A549 (cell line): Measurements from ENCODE around the gene SLC9A2. TPM values are rescaled to one million over a fixed set of nuclear protein-coding genes. Genes with fewer than 3 reads are reported as not detected.
A peak's percentile ranks its signal among the peaks of the same experiment; 100 is the strongest.

ENCODE experiments used
- ATAC-seq, 2 experiments: fragments of 200-7000 bp in 1 of 2; fragments of >200 bp in 1 of 2; cut with Nextera tagmentation in 1 of 2; cut with Tn5 transposase in 1 of 2; 3 replicates each; pipeline versions ENCODE4 v1.8.0 to v1.9.1; 2018 to 2020; ENCODE audit warnings: mild to moderate bottlenecking in 1 of 2, moderate library complexity in 1 of 2
- CTCF ChIA-PET: fragments of 300-600 bp; sonication (Branson Sonifier 250); formaldehyde crosslinking; extraction: SDS; loops from one replicate; lab custom pipeline; 2021; ENCODE audit warnings: antibody characterized with exemption, inconsistent platforms; lab: Yijun Ruan, JAX
- POLR2A ChIA-PET: fragments of 350-600 bp; formaldehyde crosslinking; extraction: SDS; loops from one replicate; lab custom pipeline; 2021; ENCODE audit warnings: antibody characterized with exemption, inconsistent platforms; lab: Yijun Ruan, JAX
- DNase-seq, 2 experiments: peaks; one replicate each; pipeline versions ENCODE4 v3.0.0 to v3.0.0-alpha.2; 2011 to 2016; ENCODE audit warnings: low read depth in 1 of 2, low spot score in 1 of 2
- FAIRE-seq: peaks from 2 replicates; lab custom pipeline; 2011; peaks lifted over from hg19 to GRCh38; lab: Jason Lieb, UNC
- H3K27ac ChIP-seq, 2 experiments: fragments of >200 bp; sonication (Bioruptor Twin); formaldehyde crosslinking; 3 replicates each; pipeline ENCODE4 v1.5.1; 2016 to 2017
- H3K4me1 ChIP-seq: fragments of >200 bp; sonication (Bioruptor Twin); formaldehyde crosslinking; 3 replicates; pipeline ENCODE4 v1.6.1; 2016
- H3K4me2 ChIP-seq: fragments of >200 bp; sonication (Bioruptor Twin); formaldehyde crosslinking; 3 replicates; pipeline ENCODE4 v1.6.1; 2016
- H3K4me3 ChIP-seq: fragments of >200 bp; sonication (Bioruptor Twin); formaldehyde crosslinking; 3 replicates; pipeline ENCODE4 v1.5.1; 2016
- H3K9me3 ChIP-seq: fragments of >200 bp; sonication (Bioruptor Twin); formaldehyde crosslinking; 3 replicates; pipeline ENCODE4 v1.6.1; 2016
- CHD4 ChIP-seq: fragments of 200-600 bp; sonication (generic); IDR thresholded peaks from 2 replicates; pipeline ENCODE4 v1.6.1; 2016; ENCODE audit warnings: antibody characterized with exemption, mild to moderate bottlenecking, borderline replicate concordance
- ESRRA ChIP-seq: fragments of 150-350 bp; IDR thresholded peaks from 2 replicates; pipeline ENCODE4 v1.6.1; 2014; ENCODE audit warnings: mild to moderate bottlenecking, low read length, borderline replicate concordance
- FOSB ChIP-seq: fragments of 250-450 bp; sonication (Bioruptor Pico); IDR thresholded peaks from 2 replicates; pipeline ENCODE4 v1.5.0; 2020; ENCODE audit warnings: mild to moderate bottlenecking, moderate library complexity
- FOXS1 ChIP-seq: fragments of 250-450 bp; sonication (Bioruptor Pico); IDR thresholded peaks from 2 replicates; pipeline ENCODE4 v1.5.0; 2020; ENCODE audit warnings: mild to moderate bottlenecking, moderate library complexity
- GATA3 ChIP-seq: IDR thresholded peaks from 2 replicates; pipeline ENCODE4 v1.6.1; 2012; ENCODE audit warnings: borderline replicate concordance
- HEYL ChIP-seq: fragments of 250-450 bp; sonication (Bioruptor Pico); IDR thresholded peaks from 2 replicates; pipeline ENCODE4 v1.8.0; 2021; ENCODE audit warnings: mild to moderate bottlenecking, moderate library complexity
- HOXA7 ChIP-seq: fragments of 250-450 bp; sonication (Bioruptor Pico); IDR thresholded peaks from 2 replicates; pipeline ENCODE4 v1.5.0; 2020; ENCODE audit warnings: mild to moderate bottlenecking, moderate library complexity
- HOXB13 ChIP-seq: fragments of 250-450 bp; sonication (Bioruptor Pico); IDR thresholded peaks from 2 replicates; pipeline ENCODE4 v1.5.0; 2020; ENCODE audit warnings: low read depth, mild to moderate bottlenecking, moderate library complexity
- JUN ChIP-seq, 2 experiments: fragments of >200 bp; sonication (Bioruptor Twin); formaldehyde crosslinking; IDR thresholded peaks; 2 replicates in 1 of 2; 3 replicates in 1 of 2; pipeline ENCODE4 v1.6.1; 2016 to 2017
- MAFK ChIP-seq: fragments of 450-650 bp; IDR thresholded peaks from 2 replicates; pipeline ENCODE4 v1.6.1; 2014; ENCODE audit not compliant: partially characterized antibody
- MAZ ChIP-seq: fragments of 150-350 bp; IDR thresholded peaks from 2 replicates; pipeline ENCODE4 v1.6.1; 2014; ENCODE audit warnings: antibody characterized with exemption, low read depth, low read length, borderline replicate concordance
- PHF8 ChIP-seq: fragments of 200-600 bp; sonication (generic); IDR thresholded peaks from 2 replicates; pipeline ENCODE4 v1.6.1; 2016; ENCODE audit warnings: low read depth, mild to moderate bottlenecking, antibody characterized with exemption, moderate library complexity, borderline replicate concordance
- POLR2A ChIP-seq: IDR thresholded peaks from 2 replicates; pipeline ENCODE4 v1.6.1; 2012; ENCODE audit warnings: mild to moderate bottlenecking, low read length
- RAD21 ChIP-seq, 2 experiments: fragments of >200 bp in 1 of 2; sonication (Bioruptor Twin) in 1 of 2; formaldehyde crosslinking in 1 of 2; IDR thresholded peaks in 1 of 2; conservative IDR thresholded peaks in 1 of 2; 2 replicates in 1 of 2; 3 replicates in 1 of 2; pipeline ENCODE4 v1.6.1; 2012 to 2018; ENCODE audit warnings: inconsistent platforms in 1 of 2
- TP53 ChIP-seq: fragments of 250-450 bp; sonication (Bioruptor Pico); IDR thresholded peaks from 2 replicates; pipeline ENCODE4 v1.5.0; 2021; ENCODE audit warnings: mild to moderate bottlenecking, moderate library complexity
- WGBS: methylation state at CpG from one replicate; pipeline ENCODE4 v1.1.6; 2017; ENCODE audit errors: missing lambda C conversion rate; 5-methylcytosine and 5-hydroxymethylcytosine counted together
- polyA plus RNA-seq, 4 experiments: library from polyadenylated mRNA; depleted of rRNA in 3 of 4; stranded (reverse); fragments of >200 nt; fragmentation: RNase III in 1 of 4; extraction: RNeasy Plus Mini Kit Qiagen cat#74134 plus additional on column Dnase treatment in 1 of 4; gene quantifications; 2 replicates in 3 of 4; 3 replicates in 1 of 4; pipeline ENCODE4 v1.2.3, GENCODE V29; 2011 to 2017
- TF ChIP-seq, protein P1 (sequence below): fragments of >200 bp; sonication (Bioruptor Twin); formaldehyde crosslinking; IDR thresholded peaks from 3 replicates; pipeline ENCODE4 v1.5.1; 2016

Gene SLC9A2
- polyA plus RNA-seq, 2 of the 4 experiments (the other 2 are of a cell fraction), result 3.0 to 4.1 TPM

DNA sequence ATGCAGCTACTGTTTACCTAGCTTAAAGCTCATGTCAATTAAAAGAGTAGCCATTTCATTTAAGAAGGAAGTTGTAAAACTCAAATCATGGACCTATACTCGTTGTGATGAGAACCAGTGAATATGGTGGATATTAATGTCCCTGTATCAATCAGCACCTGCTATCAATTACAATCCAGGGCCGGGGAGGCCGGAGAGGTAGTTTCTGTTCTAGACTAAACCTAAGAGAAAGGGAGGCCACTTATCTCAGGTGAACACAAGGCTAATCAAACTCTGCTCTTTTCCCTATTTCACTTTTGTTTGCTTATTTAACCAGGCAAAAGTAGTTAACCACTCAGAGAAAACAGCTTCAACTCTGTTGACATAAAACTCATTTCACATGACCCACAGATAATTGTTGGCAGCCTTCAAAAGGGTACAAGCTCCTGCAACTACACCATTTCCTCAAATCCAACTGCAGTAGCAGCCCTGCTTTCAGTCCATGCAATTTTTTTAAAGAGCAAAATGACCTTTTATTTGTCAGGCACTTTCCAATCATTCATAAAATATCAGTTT lies 27.8 kb upstream of the SLC9A2 start:
- no peaks in the 10 kb centered on the region for H3K9me3 ChIP-seq
- POLR2A ChIA-PET, result no interaction called here
- ATAC-seq (no peak), DNase-seq (no peak), FAIRE-seq (no peak)
- no peak overlapping the region for H3K4me3 ChIP-seq
- H3K27ac ChIP-seq, result no peak overlapping the region
- WGBS, result 43% methylated on average over 3 of the region's 3 CpGs
- TF ChIP-seq TP53 (CRISPR knock-in tag) (no peak), FOSB (no peak), RAD21 (conservative IDR thresholded peaks at IDR 0.05 in 1 of 2, IDR thresholded peaks at IDR 0.05 in 1 of 2) (no peak), FOXS1 (CRISPR knock-in tag) (no peak)
- H3K4me1 ChIP-seq, result no peaks in the 10 kb centered on the region
- no peak overlapping the region for H3K4me2 ChIP-seq
- CTCF ChIA-PET, result interaction anchor here (0.6 to 2.6 kb wide), 6 partner anchors 12 to 163 kb away, joined by 3 to 13 read pairs (median 3); partner anchors contain the start of gene SLC9A4

DNA sequence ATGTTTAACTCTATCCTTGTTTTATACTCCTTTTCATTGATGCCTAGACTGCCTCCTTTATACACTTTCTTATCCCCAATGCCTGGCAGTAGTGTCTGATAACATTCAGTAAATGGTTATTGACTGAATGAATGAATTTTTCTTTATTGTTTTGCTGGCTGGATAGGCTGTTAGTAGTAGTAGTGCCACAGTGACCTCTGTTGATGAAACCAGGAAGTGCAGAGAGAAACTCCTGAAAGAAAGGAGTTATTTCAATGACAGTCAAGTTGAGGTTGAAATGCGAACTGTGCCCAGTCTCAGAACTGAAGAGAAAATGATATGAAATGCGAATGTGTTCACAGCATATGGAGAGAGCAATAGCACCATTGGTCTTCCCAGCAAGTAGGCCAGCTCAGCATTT lies 26.8 kb upstream of the SLC9A2 start:
- H3K4me3 ChIP-seq, result no peak overlapping the region
- 74% methylated on average over 2 of the region's 2 CpGs for WGBS
- POLR2A ChIA-PET, result no interaction called here
- H3K4me2 ChIP-seq, result no peak overlapping the region
- H3K4me1 ChIP-seq, result no peaks in the 10 kb centered on the region
- ATAC-seq, result no peak
- no peaks in the 10 kb centered on the region for H3K9me3 ChIP-seq
- no peak overlapping the region for H3K27ac ChIP-seq
- DNase-seq, result peak in 1 of 2 experiments; percentile 6
- CTCF ChIA-PET, result interaction anchor here (0.8 to 2.6 kb wide), 3 partner anchors 10 to 120 kb away, joined by 3 to 13 read pairs (median 3); partner anchors contain the start of gene SLC9A4
- no peak for TF ChIP-seq HOXB13 (CRISPR knock-in tag)
- no peak for TF ChIP-seq HEYL (CRISPR knock-in tag)
- TF ChIP-seq PHF8, result no peak
- no peak for TF ChIP-seq GATA3
- no peak for TF ChIP-seq JUN (IDR thresholded peaks at IDR 0.05)
- TF ChIP-seq CHD4, result no peak
- TF ChIP-seq RAD21 (conservative IDR thresholded peaks at IDR 0.05 in 1 of 2, IDR thresholded peaks at IDR 0.05 in 1 of 2), result peak; percentile 29 to 49; a peak in 4 of 5 replicates
- TF ChIP-seq, protein P1, sequence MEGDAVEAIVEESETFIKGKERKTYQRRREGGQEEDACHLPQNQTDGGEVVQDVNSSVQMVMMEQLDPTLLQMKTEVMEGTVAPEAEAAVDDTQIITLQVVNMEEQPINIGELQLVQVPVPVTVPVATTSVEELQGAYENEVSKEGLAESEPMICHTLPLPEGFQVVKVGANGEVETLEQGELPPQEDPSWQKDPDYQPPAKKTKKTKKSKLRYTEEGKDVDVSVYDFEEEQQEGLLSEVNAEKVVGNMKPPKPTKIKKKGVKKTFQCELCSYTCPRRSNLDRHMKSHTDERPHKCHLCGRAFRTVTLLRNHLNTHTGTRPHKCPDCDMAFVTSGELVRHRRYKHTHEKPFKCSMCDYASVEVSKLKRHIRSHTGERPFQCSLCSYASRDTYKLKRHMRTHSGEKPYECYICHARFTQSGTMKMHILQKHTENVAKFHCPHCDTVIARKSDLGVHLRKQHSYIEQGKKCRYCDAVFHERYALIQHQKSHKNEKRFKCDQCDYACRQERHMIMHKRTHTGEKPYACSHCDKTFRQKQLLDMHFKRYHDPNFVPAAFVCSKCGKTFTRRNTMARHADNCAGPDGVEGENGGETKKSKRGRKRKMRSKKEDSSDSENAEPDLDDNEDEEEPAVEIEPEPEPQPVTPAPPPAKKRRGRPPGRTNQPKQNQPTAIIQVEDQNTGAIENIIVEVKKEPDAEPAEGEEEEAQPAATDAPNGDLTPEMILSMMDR, result peak; percentile 39
- no peak for FAIRE-seq

DNA sequence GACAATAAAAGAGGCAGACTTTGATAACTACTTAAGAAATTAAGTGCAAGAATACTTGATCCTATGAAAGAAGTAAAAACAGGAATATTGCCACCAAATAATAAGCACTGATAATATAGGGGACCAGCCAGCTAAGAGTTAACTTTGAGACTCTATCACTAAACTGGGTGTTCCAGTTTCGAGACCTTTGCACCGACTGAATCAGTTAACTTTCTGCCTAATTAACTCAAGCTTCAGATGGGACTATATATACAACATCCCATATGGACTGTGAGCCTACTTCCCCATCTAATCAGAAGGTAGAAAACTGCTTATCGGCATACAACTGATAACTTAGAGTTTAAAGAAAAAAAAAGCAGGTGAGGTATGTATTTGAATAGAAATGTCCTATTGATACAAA lies 25.8 kb upstream of the SLC9A2 start:
- H3K4me3 ChIP-seq, result no peak overlapping the region
- H3K9me3 ChIP-seq, result no peaks in the 10 kb centered on the region
- no peak for FAIRE-seq
- H3K27ac ChIP-seq, result no peak overlapping the region
- no peak for DNase-seq
- H3K4me2 ChIP-seq, result no peak overlapping the region
- H3K4me1 ChIP-seq, result no peaks in the 10 kb centered on the region
- no peak for ATAC-seq
- CTCF ChIA-PET, result interaction anchor here (1.3 to 2.6 kb wide), 2 partner anchors 10 to 121 kb away, joined by 3 to 13 read pairs; partner anchors contain the start of gene SLC9A4
- POLR2A ChIA-PET, result no interaction called here
- TF ChIP-seq POLR2A (no peak), ESRRA (no peak), MAFK (no peak), MAZ (no peak), HOXA7 (CRISPR knock-in tag) (no peak), HOXB13 (CRISPR knock-in tag) (no peak)
- TF ChIP-seq, all 56 proteins: peak for 0
- WGBS, result 33% methylated on average over 3 of the region's 3 CpGs

DNA sequence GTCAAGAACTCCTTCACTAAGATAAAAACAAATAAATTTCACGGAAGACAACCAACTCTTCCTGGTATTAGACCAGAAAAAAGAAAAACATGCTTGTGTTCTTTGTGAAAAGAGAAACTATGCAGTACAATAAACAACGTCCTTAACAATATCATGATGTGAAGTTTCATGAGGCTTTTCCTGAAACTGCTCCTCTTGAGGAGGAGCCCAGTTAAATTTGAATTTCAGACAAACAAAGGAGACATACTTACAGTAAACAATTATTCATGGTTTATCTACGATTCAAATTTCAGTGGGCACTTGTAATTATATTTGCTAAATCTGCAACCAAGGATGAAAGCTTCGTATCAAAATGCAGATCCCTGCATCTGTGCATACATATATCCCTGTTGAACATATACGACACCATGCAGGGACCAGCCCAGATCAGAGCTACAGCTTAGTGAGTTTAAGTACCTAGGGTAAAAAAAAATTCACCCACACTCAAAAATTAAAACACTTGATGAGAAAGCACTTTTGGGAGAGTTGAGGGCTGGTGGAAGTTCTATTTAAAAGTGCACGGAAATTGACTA lies 24.8 kb upstream of the SLC9A2 start:
- H3K27ac ChIP-seq, result no peak overlapping the region
- no peak overlapping the region for H3K4me2 ChIP-seq
- ATAC-seq (no peak), FAIRE-seq (no peak), DNase-seq (no peak)
- 45% methylated on average over 6 of the region's 6 CpGs for WGBS
- POLR2A ChIA-PET, result no interaction called here
- no peaks in the 10 kb centered on the region for H3K9me3 ChIP-seq
- TF ChIP-seq CHD4, result no peak
- CTCF ChIA-PET, result interaction anchor here (1.3 kb wide), 1 partner anchor 21 kb away, joined by 5 read pairs; no protein-coding TSS in a partner anchor
- no peak overlapping the region for H3K4me3 ChIP-seq
- no peaks in the 10 kb centered on the region for H3K4me1 ChIP-seq
